NCI-H1694 treated with DMSO at 0.1 percent for 48 hours (cell line): Measurements from ENCODE around the gene WIPF2.
"Not testable (repeated sequence)": the region's sequence is repeated elsewhere in the genome, so short reads cannot be mapped to it uniquely, and the experiment has no call there.

ENCODE experiments used
- DNase-seq: peaks from one replicate; lab custom pipeline; 2025; lab: John Stamatoyannopoulos, UW

Gene WIPF2

DNA sequence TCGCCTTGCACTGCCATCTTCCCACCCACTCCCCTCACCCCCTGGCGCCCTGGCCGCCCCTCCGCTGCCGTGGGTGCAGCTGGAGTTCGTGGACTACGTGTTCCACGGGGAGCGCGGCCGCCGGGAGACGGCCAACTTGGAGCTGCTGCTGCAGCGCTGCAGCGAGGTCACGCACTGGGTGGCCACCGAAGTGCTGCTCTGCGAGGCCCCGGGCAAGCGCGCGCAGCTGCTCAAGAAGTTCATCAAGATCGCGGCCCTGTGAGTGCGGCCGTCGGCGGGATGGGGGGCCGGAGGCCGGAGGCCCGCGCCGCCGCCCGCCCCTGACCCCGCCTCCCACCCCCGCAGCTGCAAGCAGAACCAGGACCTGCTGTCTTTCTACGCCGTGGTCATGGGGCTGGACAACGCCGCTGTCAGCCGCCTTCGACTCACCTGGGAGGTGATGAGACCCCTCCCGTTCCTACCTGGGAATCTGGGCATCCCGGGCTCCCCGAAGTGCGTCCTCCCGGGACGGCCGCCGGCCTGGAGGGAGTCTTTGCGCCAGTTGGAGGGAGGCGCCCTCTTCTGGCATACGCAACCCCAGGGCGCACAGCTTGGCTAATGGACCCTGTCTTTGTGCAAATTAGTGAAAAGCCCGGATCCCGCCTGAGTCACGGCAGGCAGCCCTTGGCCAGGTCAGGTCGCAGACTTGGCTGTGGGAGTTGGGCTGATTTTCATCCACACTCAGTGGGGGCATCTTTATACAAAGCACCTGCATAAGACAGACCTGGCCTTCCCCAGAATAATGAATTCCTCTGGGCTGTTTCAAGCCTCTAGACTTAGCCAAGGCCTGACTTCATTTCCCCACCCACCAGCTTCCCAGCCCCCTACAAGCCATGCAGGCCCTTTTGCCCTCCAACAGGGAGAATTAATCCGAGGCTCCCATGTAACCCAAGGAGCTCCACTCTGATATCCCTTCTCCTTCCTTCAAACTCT, 27.6 kb upstream of the WIPF2 start:
- peak; percentile 78 for DNase-seq

DNA sequence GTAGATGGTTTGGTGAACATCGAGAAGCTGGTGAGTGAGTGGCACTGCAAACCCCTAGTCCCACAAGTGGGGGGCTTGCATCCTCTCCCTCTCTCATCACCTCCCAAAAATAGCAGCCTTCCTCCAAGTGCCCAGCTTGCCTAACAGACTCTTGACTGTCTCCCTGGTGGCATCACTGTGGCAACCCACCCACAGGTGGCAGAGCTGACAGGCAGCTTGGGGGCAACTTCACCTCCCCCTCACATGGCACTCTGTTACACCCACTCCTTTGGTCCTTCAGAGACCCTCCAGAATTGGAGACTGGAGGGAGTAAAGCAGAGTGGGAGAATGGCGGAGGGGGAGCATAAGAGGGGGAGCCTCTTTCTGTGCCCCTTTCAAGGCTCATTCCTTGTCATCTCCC, 26.1 kb upstream of the WIPF2 start:
- DNase-seq: no peak

- DNase-seq: peak; percentile 69
Observed at GRCh38 chr17:40194821-40195220, 24.3 kb upstream of the WIPF2 start.

DNA sequence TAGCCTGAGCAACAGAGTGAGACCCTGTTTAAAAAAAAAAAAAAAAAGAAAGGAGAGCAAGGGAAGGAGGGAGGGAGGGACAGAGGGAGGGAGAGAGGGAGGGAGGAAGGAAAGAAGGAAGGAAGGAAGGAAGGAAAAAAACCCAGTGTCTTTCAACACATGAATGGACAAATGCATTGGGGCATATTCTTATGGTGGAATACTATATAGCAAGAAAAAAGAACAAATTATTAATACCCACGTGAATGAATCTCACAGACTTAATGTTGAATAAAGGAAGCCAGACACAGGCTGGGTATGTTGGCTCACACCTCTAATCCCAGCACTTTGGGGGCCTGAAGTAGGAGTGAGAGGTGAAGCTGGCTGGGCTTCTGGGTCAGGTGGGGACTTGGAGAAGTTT, 21.6 kb upstream of the WIPF2 start:
- DNase-seq: no peak

DNA sequence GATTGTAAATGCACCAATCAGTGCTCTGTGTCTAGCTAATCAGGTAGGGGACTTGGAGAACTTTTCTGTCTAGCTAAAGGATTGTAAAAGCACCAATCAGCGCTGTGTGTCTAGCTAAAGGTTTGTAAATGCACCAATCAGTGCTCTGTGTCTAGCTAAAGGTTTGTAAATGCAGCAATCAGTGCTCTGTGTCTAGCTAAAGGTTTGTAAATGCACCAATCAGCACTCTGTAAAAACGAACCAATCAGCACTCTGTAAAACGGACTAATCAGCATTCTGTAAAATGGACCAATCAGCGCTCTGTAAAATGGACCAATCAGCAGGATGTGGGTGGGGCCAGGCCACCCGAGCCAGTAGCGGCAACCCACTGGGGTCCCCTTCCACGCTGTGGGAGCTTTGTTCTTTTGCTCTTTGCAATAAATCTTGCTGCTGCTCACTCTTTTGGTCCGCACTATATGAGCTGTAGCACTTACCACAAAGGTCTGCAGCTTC, 21.1 kb upstream of the WIPF2 start:
- not testable (repeated sequence) for DNase-seq

DNA sequence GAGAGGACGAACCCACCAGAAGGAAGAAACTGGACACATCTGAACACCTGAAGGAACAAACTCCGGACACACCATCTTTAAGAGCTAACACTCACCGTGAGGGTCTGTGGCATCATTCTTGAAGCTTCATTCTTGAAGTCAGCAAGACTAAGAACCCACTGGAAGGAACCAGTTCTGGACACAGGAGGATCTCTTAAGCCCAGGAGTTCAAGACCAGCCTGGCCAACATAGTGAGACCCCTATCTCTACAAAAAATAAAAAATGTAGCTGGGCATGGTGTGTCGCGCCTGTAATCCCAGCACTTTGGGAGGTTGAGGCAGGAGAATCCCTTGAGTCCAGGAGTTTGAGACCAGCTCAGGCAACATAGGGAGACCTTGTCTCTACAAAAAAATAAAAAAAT, 20.5 kb upstream of the WIPF2 start:
- DNase-seq: no peak

- no peak for DNase-seq
Observed at GRCh38 chr17:40203131-40203530, 16.0 kb upstream of the WIPF2 start.

DNA sequence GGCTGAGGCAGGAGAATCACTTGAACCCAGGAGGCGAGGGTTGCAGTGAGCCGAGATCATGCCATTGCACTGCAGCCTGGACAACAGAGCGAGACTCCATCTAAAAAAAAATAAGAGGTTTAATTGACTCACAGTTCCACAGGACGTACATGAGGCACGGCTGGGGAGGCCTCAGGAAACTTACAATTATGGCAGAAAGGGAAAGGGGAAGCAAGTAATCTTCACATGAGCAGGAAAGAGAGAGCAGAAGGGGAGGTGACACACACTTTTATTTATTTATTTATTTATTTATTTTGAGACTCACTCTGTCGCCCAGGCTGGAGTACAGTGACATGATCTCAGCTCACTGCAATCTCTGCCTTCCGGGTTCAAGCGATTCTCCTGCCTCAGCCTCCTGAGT, 12.9 kb upstream of the WIPF2 start:
- not testable (repeated sequence) for DNase-seq

DNA sequence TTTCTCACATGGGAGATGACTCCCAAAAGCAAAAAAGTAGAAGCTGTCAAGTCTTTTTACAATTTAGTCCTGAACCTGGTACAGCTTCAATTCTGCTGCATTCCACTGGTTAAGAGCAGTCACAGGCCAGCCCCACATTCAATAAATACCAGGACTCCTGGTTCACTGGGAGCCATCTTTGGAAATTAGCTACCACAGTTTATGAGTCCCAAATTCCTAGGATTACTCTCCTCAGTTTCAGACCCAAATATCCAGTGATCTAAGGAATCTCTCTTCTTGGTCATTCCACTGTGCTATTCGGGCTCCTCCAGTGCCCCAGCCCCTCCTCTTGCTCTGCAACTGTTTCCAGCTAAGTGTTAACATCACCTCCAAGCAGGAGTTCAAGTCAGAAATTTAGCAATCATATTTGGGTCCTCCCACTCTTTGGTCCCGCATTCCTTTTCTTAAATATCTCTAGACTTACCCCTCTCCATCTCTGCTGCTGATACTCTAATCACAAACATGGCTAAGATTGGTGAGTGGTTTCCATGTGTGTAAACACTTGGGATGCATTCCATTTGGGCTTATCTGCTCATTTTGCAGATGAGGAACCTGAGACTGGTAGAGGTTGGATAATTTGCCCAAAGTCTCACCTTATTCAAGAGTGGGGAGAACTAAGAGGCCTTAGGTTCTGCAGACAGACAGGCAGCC, 9.6 kb upstream of the WIPF2 start:
- DNase-seq: no peak

GRCh38 chr17:40213914-40214313, 5.2 kb upstream of the WIPF2 start:
- not testable (repeated sequence) for DNase-seq

DNA sequence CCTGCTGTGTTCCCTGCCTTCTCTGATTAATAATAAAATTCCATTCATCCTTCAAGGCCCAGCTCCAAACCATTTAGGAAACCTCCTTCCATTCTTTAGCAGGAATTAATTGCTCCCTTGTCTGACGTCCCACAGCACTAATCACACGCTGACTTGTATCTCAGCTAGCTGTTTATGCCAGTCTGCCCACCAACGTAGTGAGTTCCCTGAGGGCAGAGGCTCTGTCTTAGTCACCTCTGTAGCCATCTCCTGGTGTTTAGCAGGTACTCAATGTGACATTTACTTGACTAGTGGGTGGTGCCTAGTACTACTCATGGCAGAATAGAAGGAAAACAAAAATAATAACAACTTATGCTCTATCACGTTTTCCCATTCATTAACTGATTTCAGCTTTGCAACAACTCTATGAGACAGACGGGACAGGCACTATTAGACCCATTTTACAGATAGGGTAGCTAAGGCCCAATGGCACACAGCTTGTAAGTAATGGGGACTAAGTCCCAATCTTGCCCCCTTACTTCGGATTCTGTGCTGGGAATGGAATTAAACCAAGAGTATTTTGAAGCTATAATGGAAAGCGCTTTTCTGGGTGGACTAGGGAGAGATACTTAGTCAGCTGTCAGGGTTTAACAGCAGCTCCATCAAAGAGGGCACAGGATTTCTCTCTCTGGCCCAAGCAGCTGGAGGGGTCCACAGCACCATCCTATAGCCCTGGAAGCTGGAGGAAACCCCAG, 931 bp upstream of the WIPF2 start:
- DNase-seq: no peak

DNA sequence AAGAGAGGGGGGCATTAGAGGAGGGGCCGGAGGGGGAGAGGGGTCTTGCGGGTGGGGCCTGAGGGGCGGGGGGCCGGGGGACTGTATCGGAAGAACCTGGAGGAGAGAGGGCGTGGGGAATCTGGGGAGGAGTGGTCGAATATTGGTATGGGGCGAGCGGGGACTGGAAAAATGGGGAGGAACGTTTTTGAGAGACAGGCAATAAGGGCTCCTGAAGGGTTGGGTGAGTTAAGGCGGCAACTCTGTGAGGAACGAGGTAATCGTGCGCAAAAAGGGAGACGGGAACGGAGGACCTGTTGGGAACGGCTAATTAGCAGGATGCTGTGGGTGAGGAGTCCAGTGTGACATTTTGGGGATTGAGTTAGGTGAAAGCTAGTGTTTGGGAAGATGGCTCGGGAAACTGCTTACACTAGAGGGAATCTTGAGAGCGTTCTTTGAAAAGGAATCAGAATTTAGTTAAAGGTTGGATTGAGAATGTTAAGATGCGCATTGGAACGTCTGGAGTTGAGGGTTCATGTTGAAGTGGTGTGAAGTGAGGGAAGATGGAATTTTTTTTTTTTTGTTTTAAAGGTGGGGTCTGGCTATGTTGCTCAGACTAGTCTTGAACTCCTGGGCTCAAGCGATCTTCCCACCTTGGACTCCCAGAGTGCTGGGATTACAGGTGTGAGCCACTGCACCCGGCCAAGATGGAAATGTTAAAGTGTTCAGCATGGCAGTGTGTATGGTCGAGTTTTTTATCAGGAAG, 662 bp downstream of the WIPF2 start:
- peak; percentile 81 for DNase-seq

DNA sequence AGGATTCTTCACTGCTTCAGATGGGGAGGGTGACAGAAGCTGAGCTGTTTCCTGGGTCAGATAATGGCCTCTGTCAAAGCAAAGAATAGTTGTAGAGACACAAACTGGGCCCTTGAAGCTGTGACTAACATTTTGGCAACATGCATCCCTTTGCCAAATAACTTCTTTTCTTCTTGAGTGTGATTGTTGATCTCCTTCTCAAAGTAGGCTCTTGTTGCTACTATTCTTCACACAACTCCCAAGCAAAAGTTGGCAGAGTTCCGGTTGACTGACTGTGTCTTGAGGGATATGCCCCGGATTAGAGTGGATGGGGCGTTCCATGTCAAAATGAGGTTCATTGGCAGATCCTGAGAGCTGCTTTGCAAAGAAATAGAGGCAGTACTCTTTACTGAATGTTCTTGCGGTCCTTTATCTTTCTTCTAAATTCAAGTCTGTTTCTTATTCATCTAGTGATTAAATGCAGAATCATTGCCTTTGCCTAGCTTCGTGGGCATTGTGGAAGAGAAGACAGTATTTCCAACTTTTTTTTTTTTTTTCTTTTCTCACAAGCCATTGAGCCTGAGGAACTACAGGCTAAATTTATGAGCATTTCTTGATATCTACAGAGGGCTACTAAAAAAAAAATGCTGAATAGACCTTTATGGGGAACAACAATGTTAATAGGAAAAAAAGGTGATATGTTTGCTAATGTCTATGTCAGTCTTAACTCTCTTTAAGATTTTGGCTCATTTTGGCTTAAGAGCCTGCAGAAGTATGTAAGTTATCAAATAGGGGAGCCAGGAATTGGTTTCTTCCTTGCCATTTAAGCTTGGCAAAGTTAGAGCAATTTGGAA, 5.8 kb downstream of the WIPF2 start:
- DNase-seq: no peak

GRCh38 chr17:40229146-40229545, 10.0 kb downstream of the WIPF2 start:
- not testable (repeated sequence) for DNase-seq

DNA sequence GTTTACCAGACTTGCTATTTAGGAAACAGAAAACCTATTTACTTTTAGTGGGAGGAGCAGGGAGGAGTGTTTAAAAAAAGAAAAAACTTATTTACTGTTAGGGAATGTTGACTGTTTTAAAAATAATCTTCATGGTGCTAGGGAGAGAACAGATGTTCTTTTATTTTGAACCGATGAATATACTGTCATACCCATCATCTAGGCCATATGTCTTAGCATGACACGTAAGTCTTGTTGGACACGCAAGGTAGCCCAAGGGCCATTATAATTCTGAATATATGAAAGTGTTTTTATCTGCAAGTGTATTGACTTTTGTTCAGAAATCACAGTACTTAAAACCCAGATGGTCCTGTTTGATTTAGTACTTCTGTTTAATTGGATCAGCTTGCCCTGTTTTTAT, 11.6 kb downstream of the WIPF2 start:
- DNase-seq: no peak

- not testable (repeated sequence) for DNase-seq
Observed at GRCh38 chr17:40231928-40232327, 12.8 kb downstream of the WIPF2 start.

DNA sequence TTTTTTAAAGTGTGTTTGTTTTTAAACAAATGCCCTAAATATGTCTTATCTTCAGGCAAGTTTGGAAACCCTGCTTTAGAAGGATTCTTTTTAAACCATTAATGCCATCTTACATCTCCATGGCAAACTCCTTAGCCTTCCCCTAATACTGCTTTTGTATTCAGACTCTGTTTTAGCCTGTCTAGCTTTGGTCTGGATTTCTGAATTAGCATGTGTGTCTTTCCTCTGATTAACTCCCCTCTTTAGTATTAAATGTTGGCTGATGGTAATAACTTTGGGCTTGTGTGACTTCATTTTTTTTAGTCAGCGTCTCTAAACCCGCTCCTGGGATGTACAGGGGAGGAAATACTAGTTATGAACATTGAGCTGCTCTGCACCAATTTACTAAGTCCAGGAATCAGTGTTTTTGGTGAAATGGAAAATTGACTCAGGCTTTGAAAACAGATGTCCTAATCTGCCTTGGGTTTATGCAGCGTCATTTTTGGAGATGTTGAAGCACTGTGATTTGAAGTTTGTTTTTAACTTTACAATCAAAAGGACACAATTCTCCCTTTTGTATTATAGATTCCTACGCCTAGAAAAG, 22.2 kb downstream of the WIPF2 start:
- DNase-seq: no peak

GRCh38 chr17:40242774-40243173, 23.7 kb downstream of the WIPF2 start:
- DNase-seq: no peak

GRCh38 chr17:40243761-40244160, 24.7 kb downstream of the WIPF2 start:
- DNase-seq: no peak

- DNase-seq: no peak
Observed at GRCh38 chr17:40244255-40244654, 25.2 kb downstream of the WIPF2 start.
